A549 (cell line): ENCODE data around the gene RAB17.

Experiments used
- CBX8 ChIP-seq: fragments of 200-600 bp; sonication (generic); IDR thresholded peaks from 2 replicates; pipeline ENCODE4 v1.6.1; 2016
- CHD2 ChIP-seq: fragments of 150-350 bp; IDR thresholded peaks from 2 replicates; pipeline ENCODE4 v1.6.1; 2014; ENCODE audit warnings: low read length; ENCODE audit not compliant: partially characterized antibody
- ESRRA ChIP-seq: fragments of 150-350 bp; IDR thresholded peaks from 2 replicates; pipeline ENCODE4 v1.6.1; 2014; ENCODE audit warnings: mild to moderate bottlenecking, low read length, borderline replicate concordance
- MAFK ChIP-seq: fragments of 450-650 bp; IDR thresholded peaks from 2 replicates; pipeline ENCODE4 v1.6.1; 2014; ENCODE audit not compliant: partially characterized antibody
- POLR2A ChIP-seq: IDR thresholded peaks from 2 replicates; pipeline ENCODE4 v1.6.1; 2012; ENCODE audit warnings: mild to moderate bottlenecking, low read length
- TF ChIP-seq, protein P1 (sequence below): fragments of 450-650 bp; IDR thresholded peaks from 2 replicates; pipeline ENCODE4 v1.6.1; 2014; ENCODE audit warnings: antibody characterized with exemption
- TF ChIP-seq, protein P2 (sequence below): fragments of >200 bp; sonication (Bioruptor Twin); formaldehyde crosslinking; IDR thresholded peaks from 3 replicates; pipeline ENCODE4 v1.5.1; 2016
- TF ChIP-seq, protein P3 (sequence below): IDR thresholded peaks from 2 replicates; pipeline ENCODE4 v1.6.1; 2012; ENCODE audit warnings: low read depth, borderline replicate concordance
- TF ChIP-seq, protein P4 (sequence below): IDR thresholded peaks from 2 replicates; pipeline ENCODE4 v1.6.1; 2012

DNA sequence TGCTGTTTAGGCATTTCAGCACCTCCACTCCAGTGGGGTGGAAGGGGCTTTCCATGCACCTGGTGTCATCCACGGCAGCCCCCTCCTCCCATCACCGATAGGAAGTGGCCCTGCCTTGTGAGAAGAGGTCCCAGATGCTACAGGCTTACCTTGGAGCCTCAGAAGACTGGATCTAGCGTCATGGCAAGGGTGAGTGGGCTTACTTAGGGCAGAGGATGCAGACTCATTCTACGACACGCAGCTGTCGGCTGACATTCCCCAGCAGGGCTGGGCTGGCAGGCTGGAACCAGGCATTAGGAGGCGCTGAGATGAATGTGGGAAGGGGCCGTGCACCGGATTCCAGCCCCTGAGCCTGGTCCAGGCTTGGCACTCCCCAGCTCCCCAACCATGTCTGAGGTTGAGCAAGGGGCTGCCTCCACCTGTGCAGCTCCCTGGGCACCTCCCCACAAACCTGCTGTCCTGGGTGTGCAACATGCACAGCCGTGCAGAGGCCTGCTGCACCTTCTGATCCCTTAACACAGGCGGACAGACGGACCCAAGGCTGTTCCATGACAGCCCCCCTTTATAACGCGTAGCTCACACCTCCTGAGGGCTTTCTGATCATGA is 25.9 kb downstream of the RAB17 start:
- TF ChIP-seq, protein P1, sequence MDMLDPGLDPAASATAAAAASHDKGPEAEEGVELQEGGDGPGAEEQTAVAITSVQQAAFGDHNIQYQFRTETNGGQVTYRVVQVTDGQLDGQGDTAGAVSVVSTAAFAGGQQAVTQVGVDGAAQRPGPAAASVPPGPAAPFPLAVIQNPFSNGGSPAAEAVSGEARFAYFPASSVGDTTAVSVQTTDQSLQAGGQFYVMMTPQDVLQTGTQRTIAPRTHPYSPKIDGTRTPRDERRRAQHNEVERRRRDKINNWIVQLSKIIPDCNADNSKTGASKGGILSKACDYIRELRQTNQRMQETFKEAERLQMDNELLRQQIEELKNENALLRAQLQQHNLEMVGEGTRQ = no peak
- TF ChIP-seq, protein P2, sequence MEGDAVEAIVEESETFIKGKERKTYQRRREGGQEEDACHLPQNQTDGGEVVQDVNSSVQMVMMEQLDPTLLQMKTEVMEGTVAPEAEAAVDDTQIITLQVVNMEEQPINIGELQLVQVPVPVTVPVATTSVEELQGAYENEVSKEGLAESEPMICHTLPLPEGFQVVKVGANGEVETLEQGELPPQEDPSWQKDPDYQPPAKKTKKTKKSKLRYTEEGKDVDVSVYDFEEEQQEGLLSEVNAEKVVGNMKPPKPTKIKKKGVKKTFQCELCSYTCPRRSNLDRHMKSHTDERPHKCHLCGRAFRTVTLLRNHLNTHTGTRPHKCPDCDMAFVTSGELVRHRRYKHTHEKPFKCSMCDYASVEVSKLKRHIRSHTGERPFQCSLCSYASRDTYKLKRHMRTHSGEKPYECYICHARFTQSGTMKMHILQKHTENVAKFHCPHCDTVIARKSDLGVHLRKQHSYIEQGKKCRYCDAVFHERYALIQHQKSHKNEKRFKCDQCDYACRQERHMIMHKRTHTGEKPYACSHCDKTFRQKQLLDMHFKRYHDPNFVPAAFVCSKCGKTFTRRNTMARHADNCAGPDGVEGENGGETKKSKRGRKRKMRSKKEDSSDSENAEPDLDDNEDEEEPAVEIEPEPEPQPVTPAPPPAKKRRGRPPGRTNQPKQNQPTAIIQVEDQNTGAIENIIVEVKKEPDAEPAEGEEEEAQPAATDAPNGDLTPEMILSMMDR = no peak
- TF ChIP-seq ESRRA (no peak), MAFK (no peak), POLR2A (no peak), CBX8 (no peak), CHD2 (no peak)
- TF ChIP-seq, protein P3, sequence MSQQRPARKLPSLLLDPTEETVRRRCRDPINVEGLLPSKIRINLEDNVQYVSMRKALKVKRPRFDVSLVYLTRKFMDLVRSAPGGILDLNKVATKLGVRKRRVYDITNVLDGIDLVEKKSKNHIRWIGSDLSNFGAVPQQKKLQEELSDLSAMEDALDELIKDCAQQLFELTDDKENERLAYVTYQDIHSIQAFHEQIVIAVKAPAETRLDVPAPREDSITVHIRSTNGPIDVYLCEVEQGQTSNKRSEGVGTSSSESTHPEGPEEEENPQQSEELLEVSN = no peak
- TF ChIP-seq, protein P4, sequence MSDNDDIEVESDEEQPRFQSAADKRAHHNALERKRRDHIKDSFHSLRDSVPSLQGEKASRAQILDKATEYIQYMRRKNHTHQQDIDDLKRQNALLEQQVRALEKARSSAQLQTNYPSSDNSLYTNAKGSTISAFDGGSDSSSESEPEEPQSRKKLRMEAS = no peak
